ENCODE results near the gene CLIC1.

The CLIC1 gene

GRCh38 chr6:31701666-31702404 is 34.5 kb downstream of the CLIC1 start:
- DNase-seq (ENCODE audit: low read depth), result no peak

- DNase-seq (ENCODE audit: low read depth), result no peak
Measured at GRCh38 chr6:31700740-31701401, 35.5 kb downstream of the CLIC1 start.

GRCh38 chr6:31697555-31697954 is 38.8 kb downstream of the CLIC1 start:
- no peak for DNase-seq (ENCODE audit: low read depth)

GRCh38 chr6:31693535-31693934 is 42.8 kb downstream of the CLIC1 start:
- DNase-seq (ENCODE audit: low read depth), result no peak

GRCh38 chr6:31692886-31693285 is 43.4 kb downstream of the CLIC1 start:
- no peak for DNase-seq (ENCODE audit: low read depth)

- no peak for DNase-seq (ENCODE audit: low read depth)
Measured at GRCh38 chr6:31692353-31692752, 44.0 kb downstream of the CLIC1 start.

GRCh38 chr6:31691564-31692108 is 44.7 kb downstream of the CLIC1 start:
- no peak for DNase-seq (ENCODE audit: low read depth)

GRCh38 chr6:31691078-31691463 is 45.3 kb downstream of the CLIC1 start:
- DNase-seq (ENCODE audit: low read depth), result no peak

- DNase-seq (ENCODE audit: low read depth), result no peak
Measured at GRCh38 chr6:31690231-31691077, 45.9 kb downstream of the CLIC1 start.

- no peak for DNase-seq (ENCODE audit: low read depth)
Measured at GRCh38 chr6:31689249-31690110, 46.9 kb downstream of the CLIC1 start.

- no peak for DNase-seq (ENCODE audit: low read depth)
Measured at GRCh38 chr6:31687860-31688693, 48.3 kb downstream of the CLIC1 start.

GRCh38 chr6:31687321-31687720 is 49.0 kb downstream of the CLIC1 start:
- DNase-seq (ENCODE audit: low read depth), result no peak

- DNase-seq (ENCODE audit: low read depth), result no peak
Measured at GRCh38 chr6:31686483-31686882, 49.8 kb downstream of the CLIC1 start.

GRCh38 chr6:31683591-31683990 is 52.7 kb downstream of the CLIC1 start:
- DNase-seq (ENCODE audit: low read depth), result no peak

- no peak for DNase-seq (ENCODE audit: low read depth)
Measured at GRCh38 chr6:31681135-31681671, 55.1 kb downstream of the CLIC1 start.
